ENCODE results near the gene EDAR. TPM values are rescaled to one million over a fixed set of nuclear protein-coding genes. Genes with fewer than 3 reads are reported as not detected.

EDAR gene
- total and polyA plus RNA-seq, 10 of the 15 experiments (the other 5 are each of a cell fraction or from before 2014, with no cell fraction given), result 0.04 TPM; not detected in 9

GRCh38 chr2:108894766-108895165, 94.3 kb downstream of the EDAR start:
- H3K4me3 ChIP-seq, result no peak overlapping the region
- 52% methylated on average over 3 of the region's 3 CpGs for whole genome bisulfite sequencing (ENCODE audit: insufficient coverage, insufficient replicate concordance, low lambda C conversion rate, missing lambda C conversion rate)
- H3K27ac ChIP-seq (ENCODE audit: control insufficient read depth, insufficient read depth), result no peak overlapping the region
- no peaks in the 10 kb centered on the region for H3K4me1 ChIP-seq (ENCODE audit: control insufficient read depth, insufficient read depth, low read length)
- no peak overlapping the region for H3K4me2 ChIP-seq (ENCODE audit: control insufficient read depth, insufficient read depth)
- intact Hi-C loops (cut with micrococcal nuclease; ENCODE audit: unreplicated experiment), result no loop called here
- FAIRE-seq (no peak), ATAC-seq (no peak), DNase-seq (ENCODE audit: low read depth, low spot score) (no peak)
- ChIA-PET RAD21 (ENCODE audit: unreplicated experiment) (no interaction called here), SMC1A (ENCODE audit: uncharacterized antibody, unreplicated experiment) (no interaction called here), POLR2A (no interaction called here), CTCF (interaction anchor here (0.9 kb wide), 1 partner anchor 13 kb away, joined by 3 read pairs; no protein-coding TSS in a partner anchor)
- in situ Hi-C loops (cut with MboI), result no loop called here
- H3K9me3 ChIP-seq (replicated peaks; ENCODE audit: control insufficient read depth, insufficient read depth, low read length), result no peaks in the 10 kb centered on the region; the same call in 2 of the 3 replicates
- H4K20me1 ChIP-seq (ENCODE audit: control insufficient read depth, insufficient read depth), result no peaks in the 10 kb centered on the region
- H3K36me3 ChIP-seq (ENCODE audit: control insufficient read depth in 2 of 2, insufficient read depth in 2 of 2, low read length in 1 of 2), result no peaks in the 10 kb centered on the region
- H2AFZ ChIP-seq (ENCODE audit: control insufficient read depth, low read depth, low read length), result no peak overlapping the region
- no peak overlapping the region for H3K9ac ChIP-seq (ENCODE audit: control insufficient read depth, insufficient read depth, low read length)
- no peak for TF ChIP-seq IRF4 (IDR thresholded peaks at IDR 0.05; ENCODE audit: low read depth, low read length)
- no peak for TF ChIP-seq NFXL1 (IDR thresholded peaks at IDR 0.05; ENCODE audit: borderline replicate concordance)
- no peak for TF ChIP-seq ZBED1 (IDR thresholded peaks at IDR 0.05; ENCODE audit: borderline replicate concordance)
- H3K27me3 ChIP-seq (replicated peaks in 1 of 2; ENCODE audit: control insufficient read depth in 2 of 2, insufficient read depth in 2 of 2, low read length in 1 of 2), result no peaks in the 10 kb centered on the region
- no peaks in the 10 kb centered on the region for H3K79me2 ChIP-seq (ENCODE audit: control insufficient read depth, insufficient read depth, low read length)
- BruUV-seq (replicated peaks), result no TSS peak

GRCh38 chr2:108893277-108893676, 95.7 kb downstream of the EDAR start:
- 88% methylated on average over 1 of the region's 1 CpG for WGBS (ENCODE audit: insufficient coverage, insufficient replicate concordance, low lambda C conversion rate, missing lambda C conversion rate)
- intact Hi-C loops (cut with micrococcal nuclease; ENCODE audit: unreplicated experiment) (no loop called here), in situ Hi-C loops (cut with MboI) (no loop called here)
- H3K4me1 ChIP-seq (ENCODE audit: control insufficient read depth, insufficient read depth, low read length), result no peaks in the 10 kb centered on the region
- POLR2A ChIA-PET, result no interaction called here
- H3K9me3 ChIP-seq (replicated peaks; ENCODE audit: control insufficient read depth, insufficient read depth, low read length), result no peaks in the 10 kb centered on the region; the same call in 2 of the 3 replicates
- H3K9ac ChIP-seq (ENCODE audit: control insufficient read depth, insufficient read depth, low read length), result no peak overlapping the region
- no peaks in the 10 kb centered on the region for H3K27me3 ChIP-seq (replicated peaks in 1 of 2; ENCODE audit: control insufficient read depth in 2 of 2, insufficient read depth in 2 of 2, low read length in 1 of 2)
- no peaks in the 10 kb centered on the region for H3K79me2 ChIP-seq (ENCODE audit: control insufficient read depth, insufficient read depth, low read length)
- RAD21 ChIA-PET (ENCODE audit: unreplicated experiment), result no interaction called here
- FAIRE-seq, result no peak
- CTCF ChIA-PET, result no interaction called here
- H3K27ac ChIP-seq (ENCODE audit: control insufficient read depth, insufficient read depth), result no peak overlapping the region
- H2AFZ ChIP-seq (ENCODE audit: control insufficient read depth, low read depth, low read length), result no peak overlapping the region
- H3K36me3 ChIP-seq (ENCODE audit: control insufficient read depth in 2 of 2, insufficient read depth in 2 of 2, low read length in 1 of 2), result no peaks in the 10 kb centered on the region
- SMC1A ChIA-PET (ENCODE audit: uncharacterized antibody, unreplicated experiment), result no interaction called here
- no peak for ATAC-seq
- H4K20me1 ChIP-seq (ENCODE audit: control insufficient read depth, insufficient read depth), result no peaks in the 10 kb centered on the region
- no peak overlapping the region for H3K4me2 ChIP-seq (ENCODE audit: control insufficient read depth, insufficient read depth)
- no TSS peak for BruUV-seq (replicated peaks)
- H3K4me3 ChIP-seq, result no peak overlapping the region
- no peak for DNase-seq (ENCODE audit: low read depth, low spot score)
- TF ChIP-seq MTA2 (IDR thresholded peaks at IDR 0.05; ENCODE audit: low read depth) (no peak), ATF2 (IDR thresholded peaks at IDR 0.05; ENCODE audit: low read length) (no peak), ATF7 (IDR thresholded peaks at IDR 0.05; ENCODE audit: low read depth) (no peak), IRF3 (IDR thresholded peaks at IDR 0.05) (no peak), NKRF (conservative IDR thresholded peaks at IDR 0.05) (no peak), POLR2AphosphoS5 (IDR thresholded peaks at IDR 0.05; ENCODE audit: low read length) (no peak), SREBF2 (IDR thresholded peaks at IDR 0.05; ENCODE audit: low read length) (no peak), ETV6 (conservative IDR thresholded peaks at IDR 0.05 in 1 of 2, IDR thresholded peaks at IDR 0.05 in 1 of 2; ENCODE audit: borderline replicate concordance in 1 of 2, low read depth in 1 of 2) (no peak), TCF7 (IDR thresholded peaks at IDR 0.05; ENCODE audit: borderline replicate concordance) (no peak), SPI1 (IDR thresholded peaks at IDR 0.05; ENCODE audit: borderline replicate concordance, insufficient read depth, low read depth, low read length) (no peak)
